CD4-positive, alpha-beta memory T cell (primary cell): ENCODE results near the gene NFKB1. TPM values are rescaled to one million over a fixed set of nuclear protein-coding genes. Genes with fewer than 3 reads are reported as not detected.
"Not testable (repeated sequence)": the region's sequence is repeated elsewhere in the genome, so short reads cannot be mapped to it uniquely, and the experiment has no call there.

ENCODE experiments used
- CTCF ChIA-PET: fragments of 350-600 bp; sonication (Branson Sonifier 250); formaldehyde crosslinking; loops from one replicate; lab custom pipeline; 2021; ENCODE audit warnings: inconsistent platforms; ENCODE audit not compliant: partially characterized antibody; lab: Charles Lee
- POLR2A ChIA-PET: fragments of 350-600 bp; sonication (Branson Sonifier 250); formaldehyde crosslinking; loops from one replicate; lab custom pipeline; 2021; ENCODE audit not compliant: partially characterized antibody; lab: Charles Lee
- DNase-seq, 5 donors: peaks; one replicate each; pipeline versions ENCODE4 v3.0.0 to v3.0.0-alpha.2; 2020 to 2022; ENCODE audit warnings: mixed read lengths in 1 of 5
- H3K27ac ChIP-seq: one replicate; pipeline ENCODE4 v1.7.0; 2013; ENCODE audit warnings: low read depth, low read length
- H3K27me3 ChIP-seq: 2 replicates; pipeline ENCODE4 v1.7.0; 2013; ENCODE audit warnings: mild to moderate bottlenecking, low read length, moderate library complexity; ENCODE audit not compliant: insufficient read depth
- H3K36me3 ChIP-seq: 2 replicates; pipeline ENCODE4 v1.7.0; 2013; ENCODE audit warnings: mild to moderate bottlenecking, low read length, moderate library complexity; ENCODE audit not compliant: insufficient read depth
- H3K4me1 ChIP-seq: 2 replicates; pipeline ENCODE4 v1.7.0; 2013; ENCODE audit warnings: mild to moderate bottlenecking, low read length, moderate library complexity; ENCODE audit not compliant: insufficient read depth
- H3K4me3 ChIP-seq, 2 donors: one replicate each; pipeline ENCODE4 v1.7.0; 2013; ENCODE audit warnings: low read length in 2 of 2, mild to moderate bottlenecking in 1 of 2
- H3K9me3 ChIP-seq, 2 donors: one replicate each; pipeline ENCODE4 v1.7.0; 2013; ENCODE audit warnings: low read length in 2 of 2, control low read depth in 1 of 2; ENCODE audit not compliant: control insufficient read depth in 1 of 2
- H3K27ac Mint-ChIP-seq, 7 donors: one replicate each; pipeline ENCODE4 v1.8.0; 2020 to 2021; ENCODE audit warnings: mixed read lengths in 7 of 7, mild to moderate bottlenecking in 6 of 7, inconsistent platforms in 3 of 7, moderate library complexity in 3 of 7
- H3K27me3 Mint-ChIP-seq, 2 donors: one replicate each; pipeline ENCODE4 v1.8.0; 2020 to 2021; ENCODE audit warnings: mixed read lengths in 2 of 2
- H3K36me3 Mint-ChIP-seq, 2 donors: one replicate each; pipeline ENCODE4 v1.8.0; 2020 to 2021; ENCODE audit warnings: mixed read lengths in 2 of 2, inconsistent platforms in 1 of 2, mild to moderate bottlenecking in 1 of 2
- H3K4me1 Mint-ChIP-seq, 4 donors: one replicate each; pipeline ENCODE4 v1.8.0; 2020 to 2021; ENCODE audit warnings: mixed read lengths in 4 of 4, mild to moderate bottlenecking in 1 of 4
- H3K4me3 Mint-ChIP-seq, 8 donors: one replicate each; pipeline ENCODE4 v1.8.0; 2020 to 2021; ENCODE audit warnings: mixed read lengths in 8 of 8, mild to moderate bottlenecking in 7 of 8, moderate library complexity in 6 of 8, inconsistent platforms in 3 of 8
- H3K9me3 Mint-ChIP-seq, 8 donors: one replicate each; pipeline ENCODE4 v1.8.0; 2020 to 2021; ENCODE audit warnings: mixed read lengths in 8 of 8, mild to moderate bottlenecking in 5 of 8, inconsistent platforms in 3 of 8, moderate library complexity in 1 of 8
- intact Hi-C: fragments of 100-400 bp; cut with micrococcal nuclease; formaldehyde crosslinking; loops from one replicate; pipeline ENCODE4 v1.15.1; 2023
- polyA plus RNA-seq, 2 donors: library from polyadenylated mRNA; unstranded; fragments of 300-500 nt; fragmentation: Illumina TruSeq; gene quantifications; one replicate each; pipeline ENCODE4 v1.2.3, GENCODE V29; 2021
- total RNA-seq, 2 experiments: library from RNA; stranded (reverse); gene quantifications; one replicate each; pipeline ENCODE4 v1.2.3, GENCODE V29; 2021

The NFKB1 gene
- total and polyA plus RNA-seq, 4 experiments from 2014 or later: 16.6 to 84.9 (median 70.9) TPM

DNA sequence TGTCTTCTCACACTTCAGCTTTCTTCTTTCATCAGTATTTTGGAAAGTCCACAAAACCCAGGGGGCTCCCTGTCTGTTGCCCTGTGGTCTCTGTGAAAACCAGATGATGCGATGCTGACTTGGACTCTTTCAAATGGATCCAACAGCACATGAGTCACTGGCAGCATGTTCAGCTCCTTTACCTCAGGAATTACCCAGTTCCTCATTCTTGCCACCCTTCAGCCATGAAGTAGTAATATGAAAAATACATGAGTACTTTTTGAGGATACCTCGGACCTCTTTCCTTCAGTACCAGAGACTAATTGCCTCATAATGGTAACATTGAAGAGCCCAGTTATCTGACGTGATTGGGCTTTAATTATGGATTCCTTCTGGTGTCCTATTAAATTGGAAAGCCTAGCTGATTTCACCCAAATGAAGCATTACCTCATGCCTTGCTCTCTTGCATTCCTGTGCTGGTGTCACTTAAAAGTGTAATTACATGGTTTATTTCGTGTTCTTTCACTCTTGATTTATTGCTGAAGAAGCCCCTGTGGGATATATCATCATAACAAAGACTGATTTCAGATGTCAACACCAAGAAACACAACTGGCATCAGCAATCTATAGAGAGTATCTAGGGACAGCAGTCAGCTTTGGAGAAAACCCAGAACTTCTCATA is 63.4 kb downstream of the NFKB1 start:
- H3K27ac ChIP-seq: no peak overlapping the region
- intact Hi-C loops: no loop called here

GRCh38 chr4:102565696-102566095 is 64.5 kb downstream of the NFKB1 start:
- intact Hi-C loops: no loop called here
- Mint-ChIP-seq H3K27me3 (no peaks in the 10 kb centered on the region), H3K4me1 (peaks cover 45 to 67% (median 49%) of the 10 kb centered on the region in 4 donors), H3K36me3 (peaks cover 52 to 59% of the 10 kb centered on the region in 2 donors), H3K4me3 (peak overlapping the region in 2 of 8 donors; percentile 33 to 41), H3K27ac (peak overlapping the region in 4 of 7 donors; percentile 14 to 74 (median 43)), H3K9me3 (peaks cover 0 to 3% (median 0%) of the 10 kb centered on the region in 8 donors)
- DNase-seq: no peak
- Histone ChIP-seq H3K4me3 (no peak overlapping the region), H3K27ac (no peak overlapping the region), H3K4me1 (peaks cover 44% of the 10 kb centered on the region), H3K9me3 (no peaks in the 10 kb centered on the region), H3K36me3 (no peaks in the 10 kb centered on the region), H3K27me3 (no peaks in the 10 kb centered on the region)
- ChIA-PET POLR2A (no interaction called here), CTCF (no interaction called here)

More for the DNA sequence above, 63.4 kb downstream of the NFKB1 start:
- no peak for DNase-seq
- Histone ChIP-seq H3K9me3 (no peaks in the 10 kb centered on the region), H3K36me3 (no peaks in the 10 kb centered on the region), H3K27me3 (no peaks in the 10 kb centered on the region), H3K4me3 (no peak overlapping the region), H3K4me1 (peaks cover 52% of the 10 kb centered on the region)
- Mint-ChIP-seq H3K27me3 (no peaks in the 10 kb centered on the region), H3K36me3 (peaks cover 45 to 57% of the 10 kb centered on the region in 2 donors), H3K4me3 (peak overlapping the region in 4 of 8 donors; percentile 3 to 46 (median 35)), H3K4me1 (peaks cover 52 to 72% (median 55%) of the 10 kb centered on the region in 4 donors), H3K9me3 (no peaks in the 10 kb centered on the region), H3K27ac (peak overlapping the region; percentile 8 to 74 (median 29))
- POLR2A ChIA-PET: interaction anchor here (0.6 to 1.5 kb wide), 2 partner anchors 34 to 1134 kb away, joined by 3 to 5 read pairs; no protein-coding TSS in a partner anchor
- CTCF ChIA-PET: interaction anchor here (1.2 to 1.4 kb wide), 2 partner anchors 15 to 49 kb away, joined by 3 read pairs; no protein-coding TSS in a partner anchor

DNA sequence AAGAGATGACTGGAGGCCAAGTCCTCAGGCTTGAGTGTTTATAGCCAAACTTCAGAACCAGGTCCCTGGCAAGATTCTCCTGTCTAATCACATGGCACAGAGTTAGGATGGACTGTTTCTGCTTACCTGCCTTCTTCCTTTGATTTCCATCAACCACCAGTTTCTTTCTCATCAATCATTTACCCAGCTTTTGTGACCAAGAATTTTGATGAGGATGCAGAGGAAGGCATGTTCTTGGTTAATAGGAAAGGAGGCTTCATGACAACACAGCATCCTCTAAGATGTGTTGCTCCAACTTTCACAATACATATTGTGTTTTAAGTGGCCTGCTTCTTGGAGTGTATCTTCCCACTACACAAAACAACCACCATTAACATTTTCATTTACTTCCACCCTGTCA is 65.3 kb downstream of the NFKB1 start:
- Histone ChIP-seq H3K4me1 (peaks cover 37% of the 10 kb centered on the region), H3K4me3 (no peak overlapping the region), H3K9me3 (no peaks in the 10 kb centered on the region), H3K27me3 (no peaks in the 10 kb centered on the region), H3K27ac (no peak overlapping the region), H3K36me3 (no peaks in the 10 kb centered on the region)
- POLR2A ChIA-PET: no interaction called here
- peaks cover 37 to 59% (median 45%) of the 10 kb centered on the region in 4 donors for H3K4me1 Mint-ChIP-seq
- peak overlapping the region in 5 of 7 donors; percentile 25 to 74 (median 53) for H3K27ac Mint-ChIP-seq
- no peak overlapping the region for H3K4me3 Mint-ChIP-seq
- no peaks in the 10 kb centered on the region for H3K27me3 Mint-ChIP-seq
- no peak for DNase-seq
- peaks cover 54 to 56% of the 10 kb centered on the region in 2 donors for H3K36me3 Mint-ChIP-seq
- peaks cover 0 to 3% (median 0%) of the 10 kb centered on the region in 8 donors for H3K9me3 Mint-ChIP-seq
- CTCF ChIA-PET: no interaction called here
- intact Hi-C loops: no loop called here

DNA sequence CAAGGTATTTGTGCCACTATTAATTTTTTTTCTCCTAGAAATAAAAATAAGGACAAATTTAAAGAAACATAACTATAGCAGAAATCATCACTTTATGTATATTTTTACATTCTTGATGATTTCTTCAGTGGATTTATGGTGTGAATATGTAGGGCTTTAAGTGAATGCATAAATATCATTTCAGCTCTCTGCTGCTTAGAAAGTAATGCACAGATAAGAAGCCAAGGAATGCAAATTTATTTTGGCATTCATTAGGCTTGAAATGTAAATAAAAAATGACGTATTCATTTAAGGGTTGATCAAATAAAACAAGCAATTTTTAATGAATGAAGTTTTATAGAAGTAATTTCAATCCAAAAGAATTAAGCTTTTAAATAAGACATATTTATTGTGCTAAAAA is 66.3 kb downstream of the NFKB1 start:
- Mint-ChIP-seq H3K9me3 (peaks cover 0 to 3% (median 0%) of the 10 kb centered on the region in 8 donors), H3K4me1 (peaks cover 35 to 59% (median 47%) of the 10 kb centered on the region in 4 donors), H3K27me3 (no peaks in the 10 kb centered on the region), H3K27ac (no peak overlapping the region), H3K4me3 (peak overlapping the region in 1 of 8 donors; percentile 64), H3K36me3 (peaks cover 55 to 57% of the 10 kb centered on the region in 2 donors)
- no peak for DNase-seq
- intact Hi-C loops: no loop called here
- Histone ChIP-seq H3K27ac (no peak overlapping the region), H3K4me3 (no peak overlapping the region), H3K27me3 (no peaks in the 10 kb centered on the region), H3K9me3 (no peaks in the 10 kb centered on the region), H3K36me3 (no peaks in the 10 kb centered on the region), H3K4me1 (peaks cover 30% of the 10 kb centered on the region)
- POLR2A ChIA-PET: interaction anchor here (1.0 kb wide), 2 partner anchors 19 to 60 kb away, joined by 3 to 4 read pairs; no protein-coding TSS in a partner anchor
- CTCF ChIA-PET: no interaction called here

GRCh38 chr4:102569200-102569599 is 68.0 kb downstream of the NFKB1 start:
- intact Hi-C loops: loop anchor here (1.0 kb wide), 1 partner anchor 10 kb away; no protein-coding TSS in a partner anchor
- POLR2A ChIA-PET: no interaction called here
- Histone ChIP-seq H3K36me3 (no peaks in the 10 kb centered on the region), H3K27me3 (no peaks in the 10 kb centered on the region), H3K4me3 (no peak overlapping the region), H3K4me1 (peaks cover 39% of the 10 kb centered on the region), H3K9me3 (no peaks in the 10 kb centered on the region), H3K27ac (no peak overlapping the region)
- Mint-ChIP-seq H3K27me3 (no peaks in the 10 kb centered on the region), H3K9me3 (peaks cover 0 to 3% (median 0%) of the 10 kb centered on the region in 8 donors), H3K4me1 (peaks cover 39 to 72% (median 55%) of the 10 kb centered on the region in 4 donors), H3K36me3 (peaks cover 54 to 65% of the 10 kb centered on the region in 2 donors), H3K4me3 (no peak overlapping the region), H3K27ac (peak overlapping the region in 1 of 7 donors; percentile 68)
- CTCF ChIA-PET: interaction anchor here (1.0 to 1.7 kb wide), 3 partner anchors 9 to 22 kb away, joined by 4 to 6 read pairs (median 5); no protein-coding TSS in a partner anchor
- no peak for DNase-seq

- POLR2A ChIA-PET, H3K27me3 ChIP-seq, intact Hi-C loops, H3K9me3 Mint-ChIP-seq, H3K4me3 ChIP-seq, H3K9me3 ChIP-seq, H3K27me3 Mint-ChIP-seq, H3K27ac ChIP-seq, H3K4me3 Mint-ChIP-seq, DNase-seq, H3K36me3 ChIP-seq: not testable (repeated sequence)
- H3K36me3 Mint-ChIP-seq: peaks cover 47 to 59% of the 10 kb centered on the region in 2 donors
- H3K4me1 Mint-ChIP-seq: peaks cover 42 to 72% (median 59%) of the 10 kb centered on the region in 4 donors
- peak overlapping the region in 1 of 7 donors; percentile 8 for H3K27ac Mint-ChIP-seq
- H3K4me1 ChIP-seq: peaks cover 40% of the 10 kb centered on the region
- CTCF ChIA-PET: interaction anchor here (1.0 to 1.6 kb wide), 2 partner anchors 9 to 10 kb away, joined by 5 to 6 read pairs; no protein-coding TSS in a partner anchor
Observed at GRCh38 chr4:102570211-102570610, 69.1 kb downstream of the NFKB1 start.

GRCh38 chr4:102572452-102572851 is 71.3 kb downstream of the NFKB1 start:
- Histone ChIP-seq H3K4me1 (peaks cover 46% of the 10 kb centered on the region), H3K27me3 (no peaks in the 10 kb centered on the region), H3K9me3 (no peaks in the 10 kb centered on the region), H3K36me3 (peaks cover under 1% of the 10 kb centered on the region), H3K27ac (no peak overlapping the region), H3K4me3 (no peak overlapping the region)
- H3K4me3 Mint-ChIP-seq: peak overlapping the region in 2 of 8 donors; percentile 8 to 31
- intact Hi-C loops: no loop called here
- CTCF ChIA-PET: interaction anchor here (1.7 kb wide), 1 partner anchor 72 kb away, joined by 4 read pairs; no protein-coding TSS in a partner anchor
- POLR2A ChIA-PET: no interaction called here
- DNase-seq: no peak
- H3K36me3 Mint-ChIP-seq: peaks cover 42 to 55% of the 10 kb centered on the region in 2 donors
- peaks cover 44 to 69% (median 56%) of the 10 kb centered on the region in 4 donors for H3K4me1 Mint-ChIP-seq
- H3K27me3 Mint-ChIP-seq: no peaks in the 10 kb centered on the region
- peaks cover 0 to 3% (median 0%) of the 10 kb centered on the region in 8 donors for H3K9me3 Mint-ChIP-seq
- peak overlapping the region in 5 of 7 donors; percentile 5 to 87 (median 51) for H3K27ac Mint-ChIP-seq
